Activated CD4-positive, CD25-positive, alpha-beta regulatory T cell treated with anti-CD3 and anti-CD28 coated beads, Interleukin-2, amount 50 U/mL, for 24 hours (primary cell): ENCODE results near the gene HTR7.

ENCODE experiments used
- ATAC-seq, 2 donors: fragments of 150-1000 bp; cut with Tn5 transposase; one replicate each; pipeline ENCODE4 v1.10.0; 2021; ENCODE audit warnings: mild to moderate bottlenecking in 1 of 2, moderate library complexity in 1 of 2

Gene HTR7

DNA sequence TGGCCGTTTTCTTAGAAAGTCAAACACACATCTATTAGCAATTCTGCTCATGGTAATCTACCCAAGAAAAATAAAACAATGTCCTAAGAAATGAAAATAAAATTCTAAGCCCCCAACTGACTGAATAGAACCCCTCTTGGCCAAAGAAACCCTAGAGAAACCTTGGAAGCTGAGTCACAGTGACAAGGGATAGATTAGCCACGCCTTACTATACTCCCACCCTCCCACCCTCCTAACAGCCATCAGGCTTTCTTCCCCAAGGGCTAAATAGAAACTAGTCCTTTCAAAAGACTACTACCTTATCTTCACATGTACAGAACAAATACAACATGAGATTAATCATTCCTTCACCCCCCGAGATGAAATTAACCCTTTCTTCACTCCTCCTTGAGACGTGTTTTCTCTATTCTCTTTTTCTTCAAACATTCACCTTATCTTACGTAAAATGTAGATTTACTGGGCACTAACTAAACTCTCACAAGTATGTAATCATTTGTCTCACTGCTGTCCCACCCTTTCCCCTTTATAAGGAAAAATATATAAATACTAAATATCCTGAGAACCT, 57.5 kb downstream of the HTR7 start:
- ATAC-seq = no peak

DNA sequence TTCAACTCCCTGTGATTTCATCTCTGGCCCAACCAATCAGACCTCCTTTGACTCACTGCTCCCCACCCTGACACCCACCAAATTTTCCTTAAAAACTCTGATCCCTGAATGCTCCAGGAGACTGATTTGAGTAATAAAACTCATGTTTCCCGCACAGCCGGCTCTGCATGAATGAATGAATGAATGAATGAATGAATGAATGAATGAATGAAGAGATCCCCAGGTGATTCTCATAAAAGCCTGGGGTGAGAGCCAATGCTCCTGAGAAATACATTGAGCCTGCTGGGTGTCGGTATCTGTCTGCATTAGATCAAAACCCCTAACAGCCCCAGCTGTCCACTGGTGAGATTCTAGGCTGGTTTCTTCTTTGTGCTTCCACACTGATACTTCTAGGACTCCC, 58.7 kb downstream of the HTR7 start:
- ATAC-seq = no peak

DNA sequence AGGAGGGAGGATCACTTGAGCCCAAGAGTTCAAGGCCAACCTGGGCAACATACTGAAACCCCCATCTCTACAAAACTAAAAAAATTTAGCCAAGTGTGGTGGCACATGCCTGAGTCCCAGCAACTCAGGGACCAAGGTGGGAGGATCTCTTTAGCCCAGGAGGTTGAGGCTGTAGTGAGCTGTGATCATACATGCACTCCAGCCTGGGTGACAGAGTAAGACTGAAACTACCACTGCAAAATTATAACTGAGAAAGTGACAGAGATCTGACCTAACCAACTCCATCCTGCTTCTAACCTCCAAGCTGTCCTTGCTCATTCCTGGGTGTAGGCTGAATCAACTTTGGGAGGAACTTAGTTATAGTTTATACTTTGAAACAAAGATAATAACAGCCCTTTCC, 59.4 kb downstream of the HTR7 start:
- no peak for ATAC-seq

- no peak for ATAC-seq
Measured at GRCh38 chr10:90790422-90790821, 67.4 kb downstream of the HTR7 start.

DNA sequence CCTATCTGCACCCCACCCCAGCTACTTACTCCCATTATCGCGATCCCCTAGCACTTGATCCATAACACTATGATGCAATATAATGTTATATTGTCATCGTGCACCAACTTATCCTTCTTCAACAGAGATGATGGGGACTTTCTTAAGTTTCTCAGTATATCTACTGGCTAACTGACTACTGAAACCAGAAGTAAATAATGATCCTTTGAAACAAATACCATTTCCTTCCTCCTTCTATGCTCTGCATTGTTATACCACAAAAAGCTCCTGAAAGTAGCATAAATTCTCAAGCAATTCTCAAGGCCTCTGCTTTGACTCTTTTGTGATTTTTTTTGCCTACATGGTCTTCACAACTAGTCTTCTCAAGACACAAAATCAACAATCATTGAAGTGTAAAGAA, 68.9 kb downstream of the HTR7 start:
- ATAC-seq = no peak

- ATAC-seq = no peak
Measured at GRCh38 chr10:90788199-90788491, 69.7 kb downstream of the HTR7 start.

DNA sequence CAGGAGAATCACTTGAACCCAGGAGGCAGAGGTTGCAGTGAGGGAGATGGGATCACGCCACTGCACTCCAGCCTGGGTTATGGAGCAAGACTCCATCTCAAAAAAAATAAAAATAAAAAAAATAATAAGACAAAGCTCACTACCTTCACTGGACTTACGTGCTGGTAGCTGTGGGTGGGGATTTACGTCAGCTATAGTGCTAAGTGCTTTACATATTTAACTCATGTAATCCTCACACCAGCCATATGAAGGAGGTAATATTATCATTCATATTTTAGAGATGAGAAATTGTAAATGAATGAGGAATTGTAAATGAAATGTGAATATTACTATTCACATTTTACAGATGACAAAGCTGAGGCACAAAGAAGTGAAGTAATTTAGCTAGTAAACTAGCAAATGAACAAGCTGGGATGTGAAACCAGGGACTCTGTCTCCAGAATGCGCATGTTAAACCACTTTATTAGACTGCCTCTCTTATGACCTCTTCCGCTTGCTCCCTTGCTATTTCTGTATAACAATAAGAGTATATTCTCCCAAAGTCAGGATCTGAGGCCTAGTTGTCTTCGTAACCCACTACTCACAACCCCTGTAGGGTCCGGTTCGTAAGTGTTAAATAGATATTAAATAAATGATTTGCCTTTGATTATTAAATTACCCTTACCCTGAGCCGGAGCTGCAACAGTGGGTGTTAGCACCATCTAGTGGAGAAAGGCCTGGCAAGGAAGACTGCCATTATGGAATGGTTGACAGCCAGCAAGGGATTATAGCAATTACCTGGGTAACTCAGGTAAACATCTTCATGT, 70.2 kb downstream of the HTR7 start:
- no peak for ATAC-seq

DNA sequence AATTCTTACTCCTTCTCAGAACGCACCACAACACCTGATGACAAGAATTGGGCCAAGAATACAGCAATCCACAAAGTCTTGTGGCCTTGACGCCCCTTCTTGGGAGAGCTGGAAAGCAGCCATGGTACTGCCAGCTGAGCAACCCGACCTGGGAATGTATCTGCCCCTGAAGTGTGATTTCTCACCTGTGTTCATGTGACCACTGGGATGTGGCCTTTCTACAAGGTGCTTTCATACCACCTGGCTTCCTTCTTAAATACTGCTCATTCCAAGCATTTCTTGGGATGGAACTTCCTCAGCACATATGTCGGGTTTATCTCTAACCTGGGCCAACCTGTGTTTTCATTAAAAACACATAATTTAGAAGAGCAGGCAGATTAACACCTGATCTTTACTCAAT, 72.1 kb downstream of the HTR7 start:
- ATAC-seq = no peak

DNA sequence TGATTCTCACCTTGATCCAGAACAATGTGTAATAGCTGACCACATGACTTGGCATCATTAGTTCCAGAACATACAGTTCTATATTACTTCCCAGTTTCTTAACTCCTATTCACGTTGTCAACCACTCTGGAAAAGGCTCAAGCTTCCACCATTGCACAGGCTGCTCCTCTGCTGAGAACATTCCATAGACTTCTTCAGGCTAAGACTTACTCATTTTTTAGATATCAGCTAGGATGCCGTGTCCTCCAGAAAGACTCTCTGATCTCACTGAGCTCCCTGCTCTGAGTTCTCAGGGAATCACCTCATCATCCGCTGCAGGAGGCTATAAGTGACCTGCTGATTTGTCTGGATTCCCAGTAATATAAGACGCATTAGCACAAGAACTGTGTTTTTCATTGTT, 73.1 kb downstream of the HTR7 start:
- no peak for ATAC-seq

DNA sequence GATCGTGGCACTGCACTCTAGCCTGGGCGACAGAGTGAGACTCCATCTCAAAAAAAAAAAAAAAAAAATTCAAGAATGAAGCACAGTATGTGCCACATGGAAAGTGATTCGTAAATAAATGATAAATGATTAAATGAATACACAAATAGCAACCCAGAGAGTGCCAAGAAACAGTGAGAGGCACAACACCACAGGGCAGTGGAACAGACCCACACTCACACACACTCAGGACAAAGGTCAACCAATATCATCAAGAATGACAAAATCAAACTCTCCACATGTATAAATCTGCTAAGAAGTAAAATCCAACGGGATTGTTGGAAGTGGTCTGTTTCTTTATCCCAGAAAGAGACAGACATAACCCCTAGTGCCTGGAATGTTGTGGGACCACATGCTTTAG, 77.4 kb downstream of the HTR7 start:
- no peak for ATAC-seq

DNA sequence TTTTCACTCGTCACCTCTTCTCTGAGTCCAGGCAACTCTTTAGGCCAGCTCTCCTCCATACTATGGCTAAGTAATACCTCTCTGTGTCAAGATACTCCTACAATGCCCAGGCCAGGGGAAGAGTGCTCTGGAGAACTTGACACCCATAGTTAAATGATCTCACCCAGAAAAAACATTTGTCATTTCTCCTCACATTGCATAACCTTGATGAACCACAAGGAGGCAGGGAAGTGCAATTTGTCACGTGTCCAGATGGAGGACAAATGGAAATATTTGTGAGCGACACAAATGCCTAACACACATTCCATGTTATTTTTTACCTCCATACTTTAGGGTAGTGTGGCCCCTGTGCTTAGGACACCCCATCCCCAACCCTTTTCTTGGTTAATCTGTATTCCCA, 78.3 kb downstream of the HTR7 start:
- no peak for ATAC-seq

DNA sequence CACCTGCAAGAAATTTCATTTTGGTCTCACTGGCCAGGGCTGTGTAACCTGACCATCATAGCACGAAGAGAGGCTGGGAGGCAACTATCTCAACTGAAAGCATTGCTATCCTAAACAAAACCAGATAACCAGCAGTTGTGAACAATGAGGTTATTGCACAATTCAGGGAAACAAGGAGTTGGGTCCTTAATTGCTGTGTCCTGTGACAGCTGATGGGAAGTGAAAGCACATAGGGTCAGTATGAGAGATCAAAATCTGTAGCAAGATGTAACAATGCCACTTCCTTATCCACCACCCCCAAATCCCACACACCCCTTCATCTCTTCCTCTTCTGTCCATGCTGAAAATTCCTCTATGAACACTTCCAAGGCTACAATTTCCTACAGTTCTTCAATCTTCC, 80.2 kb downstream of the HTR7 start:
- no peak for ATAC-seq

DNA sequence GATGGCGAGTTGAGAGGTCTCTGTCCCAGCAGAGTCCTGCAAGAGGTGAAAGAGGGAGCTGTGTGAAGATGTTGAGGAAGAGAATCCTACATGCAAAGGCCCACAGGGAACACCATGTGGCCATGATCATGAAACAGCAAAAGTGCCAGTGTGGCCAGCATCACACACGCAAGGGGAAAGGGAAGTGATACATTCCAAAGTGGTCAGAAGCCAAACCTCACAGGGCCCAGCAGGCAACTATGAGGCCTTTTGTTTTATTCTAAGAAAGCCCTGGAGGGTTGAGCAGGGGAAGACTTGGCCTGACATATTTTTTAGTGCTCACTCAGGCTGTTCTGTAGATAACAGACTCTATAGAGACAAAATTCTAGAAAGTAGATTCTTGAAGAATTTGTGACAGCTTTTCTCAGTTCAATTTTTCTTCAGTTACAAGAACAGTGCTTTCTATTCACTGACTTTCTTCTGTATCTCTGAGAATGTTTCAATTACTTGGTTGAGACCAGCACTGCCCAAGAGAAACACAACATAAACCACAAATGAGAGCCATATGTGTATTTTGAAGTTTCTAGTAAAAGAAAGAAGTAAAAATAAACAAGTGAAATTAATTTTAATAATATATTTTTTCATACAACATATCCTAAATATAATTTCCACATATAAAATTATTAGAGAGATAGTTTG, 82.3 kb downstream of the HTR7 start:
- ATAC-seq = no peak

GRCh38 chr10:90769946-90770841, 87.6 kb downstream of the HTR7 start:
- no peak for ATAC-seq

- peak in 1 of 2 donors; percentile 38 for ATAC-seq
Measured at GRCh38 chr10:90751107-90751997, 106.5 kb downstream of the HTR7 start.

- no peak for ATAC-seq
Measured at GRCh38 chr10:90746829-90747228, 111.0 kb downstream of the HTR7 start.

- no peak for ATAC-seq
Measured at GRCh38 chr10:90745565-90745964, 112.3 kb downstream of the HTR7 start.

DNA sequence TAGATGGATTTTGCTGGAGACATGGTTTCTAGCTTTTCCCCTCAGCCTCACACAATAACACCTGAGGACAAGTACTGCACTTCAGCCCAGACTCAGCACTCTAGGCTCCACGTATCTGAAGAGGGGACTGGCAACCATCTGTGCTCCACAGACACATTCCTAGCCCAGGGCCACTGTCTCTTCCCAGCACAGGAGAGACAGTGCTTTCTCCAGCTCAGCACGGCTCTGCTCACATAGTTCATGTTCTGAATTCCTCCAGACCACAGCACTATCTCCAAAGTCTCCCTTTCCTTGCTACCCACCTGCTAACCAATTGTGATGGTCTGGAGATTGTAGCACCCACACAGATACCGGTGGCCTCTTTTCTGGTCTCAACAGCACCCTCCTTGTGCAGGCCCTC, 114.5 kb downstream of the HTR7 start:
- ATAC-seq = no peak

DNA sequence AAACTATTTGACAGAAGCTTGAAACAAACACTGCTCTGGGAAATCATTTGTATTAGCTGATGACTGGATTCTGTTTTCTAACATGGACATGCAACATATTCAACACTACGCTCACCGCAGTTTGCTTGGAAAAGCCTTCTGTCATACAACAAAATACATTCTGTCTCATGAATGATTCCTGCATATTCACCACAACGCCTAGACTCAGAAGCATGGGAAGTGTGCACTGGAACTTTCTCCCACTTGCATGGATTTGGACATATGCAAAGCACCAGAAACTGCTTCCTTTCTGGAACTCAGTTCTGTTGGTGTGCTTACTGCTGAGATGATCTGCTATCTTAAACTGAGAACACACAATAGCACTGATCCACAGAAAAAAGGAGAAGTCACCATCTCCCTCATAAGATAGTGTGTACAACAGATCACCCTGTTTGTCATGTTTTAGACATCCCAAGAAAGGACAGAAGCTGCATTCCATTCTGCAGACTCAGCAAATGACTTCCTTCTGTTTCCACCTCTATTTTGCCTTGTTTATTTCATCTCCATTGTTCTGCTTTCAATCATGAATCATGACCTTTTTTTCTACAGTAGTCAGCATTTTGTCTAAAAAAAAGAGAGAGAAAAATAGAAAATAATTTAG, 115.8 kb downstream of the HTR7 start:
- ATAC-seq = no peak

GRCh38 chr10:90740265-90740664, 117.6 kb downstream of the HTR7 start:
- ATAC-seq = no peak

DNA sequence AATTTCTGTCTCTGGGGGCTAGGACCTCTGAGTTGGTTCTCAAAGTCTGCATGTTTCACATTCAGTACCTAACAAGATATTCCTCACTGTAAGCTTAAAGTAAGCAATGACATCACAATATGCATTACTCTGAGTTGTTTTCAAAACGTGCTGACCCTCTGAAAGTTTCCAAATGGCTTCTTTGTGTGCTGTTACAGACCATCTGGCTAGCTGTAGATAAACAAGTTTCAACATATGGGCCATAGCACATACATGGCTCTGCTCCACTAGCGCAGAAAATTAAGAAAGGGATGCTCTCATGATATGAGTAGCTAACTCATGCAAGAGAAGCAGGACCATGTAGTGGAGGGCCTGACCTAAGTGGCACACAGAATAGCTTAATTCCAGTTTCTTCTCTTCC, 119.0 kb downstream of the HTR7 start:
- no peak for ATAC-seq

- ATAC-seq = no peak
Measured at GRCh38 chr10:90734415-90734814, 123.4 kb downstream of the HTR7 start.
